ENCODE results near the gene ACOD1. TPM values are rescaled to one million over a fixed set of nuclear protein-coding genes. Genes with fewer than 3 reads are reported as not detected.
A peak's percentile ranks its signal among the peaks of the same experiment; 100 is the strongest.

ACOD1 gene
- total RNA-seq, 1 donor from 2014 or later = not detected

DNA sequence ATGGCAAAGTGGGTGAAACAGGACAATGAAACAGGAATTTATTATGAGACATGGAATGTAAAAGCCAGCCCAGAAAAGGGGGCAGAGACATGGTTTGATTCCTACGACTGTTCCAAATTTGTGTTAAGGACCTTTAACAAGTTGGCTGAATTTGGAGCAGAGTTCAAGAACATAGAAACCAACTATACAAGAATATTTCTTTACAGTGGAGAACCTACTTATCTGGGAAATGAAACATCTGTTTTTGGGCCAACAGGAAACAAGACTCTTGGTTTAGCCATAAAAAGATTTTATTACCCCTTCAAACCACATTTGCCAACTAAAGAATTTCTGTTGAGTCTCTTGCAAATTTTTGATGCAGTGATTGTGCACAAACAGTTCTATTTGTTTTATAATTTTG, 52.2 kb downstream of the ACOD1 start:
- H3K9me3 Mint-ChIP-seq (ENCODE audit: unreplicated experiment) = no peaks in the 10 kb centered on the region
- H3K36me3 Mint-ChIP-seq (ENCODE audit: unreplicated experiment) = peaks cover 44% of the 10 kb centered on the region
- no peak overlapping the region for H3K4me3 Mint-ChIP-seq (ENCODE audit: unreplicated experiment)
- TF ChIP-seq, protein P1, sequence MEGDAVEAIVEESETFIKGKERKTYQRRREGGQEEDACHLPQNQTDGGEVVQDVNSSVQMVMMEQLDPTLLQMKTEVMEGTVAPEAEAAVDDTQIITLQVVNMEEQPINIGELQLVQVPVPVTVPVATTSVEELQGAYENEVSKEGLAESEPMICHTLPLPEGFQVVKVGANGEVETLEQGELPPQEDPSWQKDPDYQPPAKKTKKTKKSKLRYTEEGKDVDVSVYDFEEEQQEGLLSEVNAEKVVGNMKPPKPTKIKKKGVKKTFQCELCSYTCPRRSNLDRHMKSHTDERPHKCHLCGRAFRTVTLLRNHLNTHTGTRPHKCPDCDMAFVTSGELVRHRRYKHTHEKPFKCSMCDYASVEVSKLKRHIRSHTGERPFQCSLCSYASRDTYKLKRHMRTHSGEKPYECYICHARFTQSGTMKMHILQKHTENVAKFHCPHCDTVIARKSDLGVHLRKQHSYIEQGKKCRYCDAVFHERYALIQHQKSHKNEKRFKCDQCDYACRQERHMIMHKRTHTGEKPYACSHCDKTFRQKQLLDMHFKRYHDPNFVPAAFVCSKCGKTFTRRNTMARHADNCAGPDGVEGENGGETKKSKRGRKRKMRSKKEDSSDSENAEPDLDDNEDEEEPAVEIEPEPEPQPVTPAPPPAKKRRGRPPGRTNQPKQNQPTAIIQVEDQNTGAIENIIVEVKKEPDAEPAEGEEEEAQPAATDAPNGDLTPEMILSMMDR (IDR thresholded peaks at IDR 0.05) = no peak
- no peak for DNase-seq (ENCODE audit: extremely low spot score, unreplicated experiment)
- H3K4me1 Mint-ChIP-seq (ENCODE audit: unreplicated experiment) = peaks cover 4% of the 10 kb centered on the region
- no peak overlapping the region for H3K27ac Mint-ChIP-seq (ENCODE audit: unreplicated experiment)
- H3K27me3 Mint-ChIP-seq (ENCODE audit: unreplicated experiment) = no peaks in the 10 kb centered on the region

DNA sequence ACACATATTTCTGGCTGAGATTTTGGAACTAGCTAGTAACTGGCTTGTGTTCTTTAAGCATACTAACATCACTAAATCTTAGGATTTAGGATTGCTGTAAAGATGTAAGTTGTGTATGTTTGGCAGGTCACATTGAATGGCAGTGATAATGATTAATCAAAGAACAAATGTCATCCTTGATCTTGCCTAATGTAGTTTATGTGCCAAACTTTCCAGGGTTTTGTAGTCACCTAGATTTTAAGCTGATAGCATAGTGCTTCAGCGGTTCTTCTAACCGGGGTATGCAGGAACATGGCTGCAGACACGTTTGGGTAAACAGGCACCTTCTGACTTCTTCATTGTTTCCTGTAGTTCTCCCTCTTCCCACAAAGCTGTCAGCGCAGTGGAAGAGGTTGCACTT, 53.2 kb downstream of the ACOD1 start:
- Mint-ChIP-seq H3K27ac (ENCODE audit: unreplicated experiment) (no peak overlapping the region), H3K36me3 (ENCODE audit: unreplicated experiment) (peaks cover 40% of the 10 kb centered on the region), H3K4me1 (ENCODE audit: unreplicated experiment) (peaks cover 2% of the 10 kb centered on the region), H3K4me3 (ENCODE audit: unreplicated experiment) (no peak overlapping the region), H3K9me3 (ENCODE audit: unreplicated experiment) (no peaks in the 10 kb centered on the region), H3K27me3 (ENCODE audit: unreplicated experiment) (no peaks in the 10 kb centered on the region)
- no peak for DNase-seq (ENCODE audit: extremely low spot score, unreplicated experiment)
- TF ChIP-seq, protein P1 (IDR thresholded peaks at IDR 0.05) = no peak

DNA sequence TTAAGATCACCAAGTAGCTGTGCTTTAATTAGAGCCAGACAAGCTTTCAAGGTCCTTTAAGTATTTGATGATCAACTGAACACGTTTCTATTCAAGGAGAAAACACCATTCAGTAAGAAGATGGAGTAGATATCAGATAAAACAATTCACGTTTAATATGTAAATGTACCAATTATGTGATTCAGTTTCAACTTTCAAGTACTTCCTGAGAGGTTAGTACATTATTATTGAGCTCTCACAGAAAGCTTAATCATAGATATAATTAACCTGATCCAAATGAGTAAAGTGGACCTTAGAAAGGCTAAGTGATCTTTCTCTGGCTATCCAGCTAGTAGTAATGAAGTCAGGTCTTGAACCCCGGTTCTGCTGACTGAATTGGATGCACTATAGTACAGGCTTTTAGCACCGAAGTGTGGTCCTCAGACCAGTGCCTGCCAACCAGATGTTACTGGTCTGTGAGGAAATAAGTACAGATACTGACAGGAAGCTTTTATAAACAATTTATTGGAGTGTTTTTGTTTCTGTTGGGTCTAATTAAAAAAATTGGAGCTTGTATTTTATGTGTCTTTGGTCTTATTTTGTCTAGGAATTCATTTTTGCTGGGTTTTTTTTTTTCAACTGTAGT, 53.8 kb downstream of the ACOD1 start:
- H3K36me3 Mint-ChIP-seq (ENCODE audit: unreplicated experiment) = peaks cover 37% of the 10 kb centered on the region
- TF ChIP-seq, protein P1 (IDR thresholded peaks at IDR 0.05) = no peak

DNA sequence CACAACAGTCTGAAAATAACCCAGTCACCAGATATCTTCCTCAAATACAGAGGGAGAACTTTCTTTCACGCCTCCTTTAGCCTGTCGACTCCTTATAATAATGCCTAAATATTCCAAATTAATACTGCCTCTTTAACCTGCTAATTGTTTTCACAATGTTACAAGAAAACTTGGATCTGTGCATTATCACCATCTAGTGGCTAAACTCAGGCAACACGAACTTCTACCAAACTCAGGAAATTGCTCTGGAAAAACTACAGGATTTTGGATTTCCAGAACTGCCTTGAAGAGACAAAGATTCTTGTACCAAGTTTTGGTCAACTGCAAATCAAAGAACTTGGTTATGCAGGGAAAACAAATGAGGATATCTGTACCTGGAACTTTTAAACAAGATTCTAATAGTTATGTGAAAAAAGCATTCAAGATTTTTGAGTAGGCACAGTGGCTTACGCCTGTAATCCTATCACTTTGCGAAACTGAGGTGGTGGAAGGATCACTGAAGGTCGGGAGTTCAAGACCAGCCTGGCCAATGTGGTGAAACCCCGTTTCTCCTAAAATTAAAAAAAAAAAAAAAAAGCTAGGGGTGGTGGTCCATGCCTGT, 54.4 kb downstream of the ACOD1 start:
- no peak for DNase-seq (ENCODE audit: extremely low spot score, unreplicated experiment)

More for the DNA sequence above, 53.8 kb downstream of the ACOD1 start:
- H3K27ac Mint-ChIP-seq (ENCODE audit: unreplicated experiment) = no peak overlapping the region
- peaks cover 2% of the 10 kb centered on the region for H3K4me1 Mint-ChIP-seq (ENCODE audit: unreplicated experiment)
- H3K4me3 Mint-ChIP-seq (ENCODE audit: unreplicated experiment) = no peak overlapping the region
- no peaks in the 10 kb centered on the region for H3K27me3 Mint-ChIP-seq (ENCODE audit: unreplicated experiment)
- H3K9me3 Mint-ChIP-seq (ENCODE audit: unreplicated experiment) = no peaks in the 10 kb centered on the region
- no peak for DNase-seq (ENCODE audit: extremely low spot score, unreplicated experiment)

More for the DNA sequence above, 54.4 kb downstream of the ACOD1 start:
- TF ChIP-seq, protein P1 (IDR thresholded peaks at IDR 0.05) = peak; percentile 68
- H3K4me1 Mint-ChIP-seq (ENCODE audit: unreplicated experiment) = peaks cover 2% of the 10 kb centered on the region
- H3K9me3 Mint-ChIP-seq (ENCODE audit: unreplicated experiment) = no peaks in the 10 kb centered on the region
- no peaks in the 10 kb centered on the region for H3K27me3 Mint-ChIP-seq (ENCODE audit: unreplicated experiment)
- H3K36me3 Mint-ChIP-seq (ENCODE audit: unreplicated experiment) = peaks cover 37% of the 10 kb centered on the region
- no peak overlapping the region for H3K27ac Mint-ChIP-seq (ENCODE audit: unreplicated experiment)
- H3K4me3 Mint-ChIP-seq (ENCODE audit: unreplicated experiment) = no peak overlapping the region

Other genes starting within 250 kb of the ACOD1 start
- 32.9 and 36.3 TPM in 2 replicates for gene KCTD12, start 62.1 kb upstream of the ACOD1 start, total RNA-seq
- gene CLN5, start 43.6 kb downstream of the ACOD1 start, total RNA-seq = 42.3 and 43.3 TPM in 2 replicates
- 43.0 and 43.6 TPM in 2 replicates for gene FBXL3, start 78.6 kb downstream of the ACOD1 start, total RNA-seq